GM21390 (cell line): ENCODE results near the gene SMAD2.
"Not testable (repeated sequence)": the region's sequence is repeated elsewhere in the genome, so short reads cannot be mapped to it uniquely, and the experiment has no call there.

Source experiments
- ATAC-seq: cut with Tn5 transposase; IDR thresholded peaks from one replicate; pipeline ENCODE4 v1.9.1; 2021; ENCODE audit not compliant: unreplicated experiment

Gene SMAD2

DNA sequence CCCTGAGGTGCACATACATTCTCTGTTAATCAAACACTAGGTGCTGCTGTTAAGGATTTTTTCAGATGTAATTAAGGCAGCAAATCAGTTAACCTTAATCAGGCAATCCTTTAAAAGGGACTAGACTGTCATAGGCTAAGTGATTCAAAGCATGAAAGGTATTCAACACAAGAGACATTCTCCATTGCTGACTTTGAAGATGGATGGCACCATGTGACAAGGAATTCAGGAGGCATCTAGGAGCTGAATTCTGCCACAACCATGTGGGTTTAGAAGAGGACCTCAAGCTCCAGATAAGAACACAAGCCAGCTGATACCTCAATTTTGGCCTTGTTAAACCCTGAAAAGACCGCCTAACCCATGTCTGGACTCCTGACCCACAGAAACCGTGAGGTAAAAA is 84.0 kb downstream of the SMAD2 start:
- no peak for ATAC-seq

DNA sequence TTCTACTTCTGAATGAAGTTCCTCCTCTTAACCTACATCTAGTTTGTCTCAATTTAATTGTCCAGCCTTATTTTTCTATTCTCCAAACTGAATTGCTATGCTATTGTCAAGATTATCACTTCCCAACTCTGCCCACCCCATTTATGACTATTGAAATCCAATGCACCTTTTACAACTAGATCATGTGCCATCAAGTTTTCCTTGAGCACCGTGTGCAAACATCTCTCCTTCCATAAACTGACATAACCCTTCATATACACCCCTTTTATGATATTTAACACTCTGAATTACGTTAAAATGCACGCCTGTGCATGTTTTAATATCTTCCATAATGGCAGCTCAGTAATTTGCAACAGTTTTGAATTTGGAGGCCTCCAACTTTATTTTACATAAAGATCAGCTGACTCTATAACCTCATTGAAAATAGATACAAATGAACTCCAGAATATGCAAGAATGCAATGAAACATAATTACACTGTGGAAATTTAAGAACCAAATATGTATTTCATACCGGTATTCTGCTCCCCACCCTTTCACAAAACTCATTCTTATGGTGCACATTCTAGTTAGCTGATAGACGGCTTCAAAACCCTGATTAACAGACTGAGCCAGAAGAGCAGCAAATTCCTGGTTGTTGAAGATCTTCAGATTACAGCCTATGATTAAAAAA is 85.5 kb downstream of the SMAD2 start:
- ATAC-seq = no peak

- ATAC-seq = no peak
Measured at GRCh38 chr18:47842836-47843235, 87.6 kb downstream of the SMAD2 start.

- ATAC-seq = no peak
Measured at GRCh38 chr18:47838396-47838795, 92.1 kb downstream of the SMAD2 start.

DNA sequence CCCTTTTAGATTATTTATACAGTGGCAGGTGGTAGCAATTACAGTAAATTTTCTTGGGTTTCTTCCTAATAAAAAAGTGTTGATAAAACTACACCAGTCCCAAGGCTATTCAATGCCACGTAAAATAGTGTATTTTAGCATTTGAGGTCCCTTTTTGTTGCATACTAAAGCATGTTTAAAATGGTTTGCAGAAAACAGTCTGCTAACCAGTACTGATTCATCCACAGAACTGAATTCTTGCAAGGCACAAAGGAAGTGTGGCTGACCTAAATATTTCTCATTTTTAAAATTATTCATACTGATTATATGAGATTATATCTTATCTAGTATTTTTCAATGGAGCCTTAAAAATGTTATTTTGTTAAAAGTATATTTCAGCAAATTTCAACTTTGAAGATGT is 98.1 kb downstream of the SMAD2 start:
- no peak for ATAC-seq

DNA sequence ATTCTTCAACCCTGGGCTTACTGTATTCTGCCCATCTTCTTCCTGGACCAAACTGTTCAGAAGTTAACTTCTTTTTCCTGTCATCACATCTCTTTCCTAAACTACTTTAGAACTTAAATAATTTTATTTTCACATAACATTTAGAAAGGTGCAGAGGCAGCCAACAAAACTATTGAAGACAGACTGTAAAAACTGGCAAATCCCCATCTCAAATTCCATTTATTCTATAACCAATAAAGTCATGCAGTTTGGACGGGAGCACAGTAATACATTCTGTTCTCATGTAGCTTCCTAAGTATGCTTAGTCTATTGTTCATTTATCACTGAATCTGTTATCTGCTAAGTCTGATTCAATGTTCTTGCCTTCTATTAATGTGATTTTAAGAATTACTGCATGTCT is 99.1 kb downstream of the SMAD2 start:
- ATAC-seq = no peak

GRCh38 chr18:47830772-47831171 is 99.7 kb downstream of the SMAD2 start:
- no peak for ATAC-seq

DNA sequence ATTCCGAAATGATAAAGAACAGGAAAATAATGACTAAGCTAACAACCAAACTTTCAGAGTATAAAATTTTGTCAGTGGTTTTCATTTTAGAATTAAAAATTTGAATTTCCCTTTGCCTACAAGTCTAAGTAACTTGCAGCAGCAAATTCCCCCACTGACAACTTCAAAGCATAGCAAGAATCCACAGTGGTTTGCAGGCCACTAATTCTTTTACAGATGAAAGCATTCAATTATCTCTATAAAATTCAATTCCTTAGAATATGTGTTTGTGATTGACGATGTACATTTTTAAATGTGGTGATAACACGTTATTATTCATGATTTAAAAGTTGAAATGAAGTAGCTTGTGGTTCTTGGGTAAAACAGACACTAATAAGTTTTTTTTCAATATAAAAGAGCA is 100.6 kb downstream of the SMAD2 start:
- ATAC-seq = no peak

GRCh38 chr18:47828031-47828430 is 102.4 kb downstream of the SMAD2 start:
- ATAC-seq = not testable (repeated sequence)

GRCh38 chr18:47826157-47827074 is 104.0 kb downstream of the SMAD2 start:
- ATAC-seq = no peak

DNA sequence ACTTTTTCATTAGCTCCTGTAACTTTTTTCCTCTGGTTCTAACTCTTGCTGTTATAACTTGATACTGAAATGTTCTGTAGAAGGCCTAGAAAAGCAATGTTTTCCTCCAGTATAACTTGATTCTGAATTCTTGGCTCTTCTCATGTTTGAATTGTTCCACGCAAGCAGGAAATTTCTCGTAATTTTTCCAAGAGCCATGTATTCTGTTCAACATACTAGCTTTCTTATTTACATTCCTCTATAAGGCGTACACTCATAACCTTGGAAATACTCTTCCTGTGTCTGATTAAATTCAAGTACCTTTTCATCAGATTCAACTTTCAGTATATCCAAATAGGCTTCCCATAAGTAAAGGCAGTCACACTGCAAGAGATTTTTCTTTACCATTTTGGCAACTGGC is 109.1 kb downstream of the SMAD2 start:
- no peak for ATAC-seq

- ATAC-seq = no peak
Measured at GRCh38 chr18:47817795-47818077, 112.7 kb downstream of the SMAD2 start.

DNA sequence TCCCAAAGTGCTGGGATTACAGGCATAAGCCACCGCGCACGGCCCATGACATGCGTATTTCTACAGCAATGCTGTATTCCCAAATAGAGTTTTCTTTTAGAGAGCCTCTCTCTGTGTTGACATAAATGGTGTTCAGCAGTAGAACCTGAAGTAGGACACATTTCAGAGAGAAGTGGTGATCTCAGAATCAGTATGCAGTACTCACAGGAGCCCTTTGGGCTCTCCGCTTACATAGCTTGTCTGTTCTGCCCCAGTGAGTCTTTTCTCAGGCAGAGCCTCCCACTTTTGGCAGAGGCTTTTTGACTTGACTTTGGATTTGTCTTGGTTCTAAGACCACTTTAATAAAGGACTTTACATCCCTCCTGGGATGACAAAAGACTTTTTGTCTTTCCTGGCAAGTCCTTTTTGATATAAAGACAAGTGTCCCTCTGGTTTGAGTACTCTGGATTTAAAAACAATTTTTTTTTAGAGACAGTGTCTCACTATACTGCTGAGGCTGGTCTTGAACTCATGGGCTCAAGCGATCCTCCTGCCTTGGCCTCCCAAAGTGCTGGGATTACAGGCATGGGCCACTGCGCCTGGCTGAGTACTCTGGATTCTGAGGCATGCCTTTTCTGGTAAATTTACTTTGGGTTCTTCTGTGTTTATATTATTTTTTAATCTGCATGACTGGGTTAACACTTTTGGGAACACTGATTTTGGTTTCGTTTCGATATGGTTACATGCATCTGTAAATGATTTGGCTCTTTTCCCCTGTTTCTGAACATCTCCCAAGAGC is 113.3 kb downstream of the SMAD2 start:
- ATAC-seq = no peak

GRCh38 chr18:47815486-47816270 is 114.8 kb downstream of the SMAD2 start:
- no peak for ATAC-seq

- no peak for ATAC-seq
Measured at GRCh38 chr18:47809420-47809819, 121.0 kb downstream of the SMAD2 start.

GRCh38 chr18:47802802-47803201 is 127.7 kb downstream of the SMAD2 start:
- no peak for ATAC-seq

GRCh38 chr18:47801817-47802216 is 128.6 kb downstream of the SMAD2 start:
- ATAC-seq = no peak

DNA sequence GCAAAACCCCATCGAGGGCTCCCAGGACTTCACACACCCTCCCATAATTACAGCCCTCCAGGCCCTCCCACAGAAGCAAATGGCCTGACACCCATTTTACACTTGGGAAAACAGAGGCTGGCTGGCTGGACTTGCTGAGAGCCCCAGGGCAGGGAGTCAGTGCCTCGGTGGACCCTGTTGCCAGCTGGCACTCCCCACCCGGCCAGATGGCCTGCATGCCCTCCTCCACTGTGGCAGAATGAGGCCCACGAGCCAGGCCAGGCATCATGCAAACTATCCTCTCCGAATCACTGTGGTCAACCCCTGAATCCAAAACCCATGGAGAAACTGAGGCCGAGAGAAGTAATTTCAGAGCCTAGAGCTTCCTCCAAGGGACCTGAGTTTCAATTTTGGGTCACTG is 129.7 kb downstream of the SMAD2 start:
- no peak for ATAC-seq

GRCh38 chr18:47800248-47800647 is 130.2 kb downstream of the SMAD2 start:
- no peak for ATAC-seq

GRCh38 chr18:47799376-47799775 is 131.1 kb downstream of the SMAD2 start:
- no peak for ATAC-seq

- no peak for ATAC-seq
Measured at GRCh38 chr18:47798366-47798765, 132.1 kb downstream of the SMAD2 start.
